SJSA1 (cell line): Measurements from ENCODE around the gene SPDYE2. TPM values are rescaled to one million over a fixed set of nuclear protein-coding genes. Genes with fewer than 3 reads are reported as not detected.
"Not testable (repeated sequence)": the region's sequence is repeated elsewhere in the genome, so short reads cannot be mapped to it uniquely, and the experiment has no call there.

Experiments used
- DNase-seq, 2 experiments: peaks; one replicate each; pipeline ENCODE4 v3.0.0-alpha.2; 2015 to 2020; ENCODE audit warnings: low spot score in 2 of 2, low read depth in 1 of 2
- H3K27ac ChIP-seq: fragments of 250-450 bp; sonication (Bioruptor Pico); 2 replicates; pipeline ENCODE4 v1.5.1; 2020; ENCODE audit warnings: mild to moderate bottlenecking, moderate library complexity
- H3K27me3 ChIP-seq: fragments of 250-450 bp; sonication (Bioruptor Pico); replicated peaks from 2 replicates; pipeline ENCODE4 v1.5.1; 2020; ENCODE audit warnings: mild to moderate bottlenecking, moderate library complexity
- H3K36me3 ChIP-seq: fragments of 250-450 bp; sonication (Bioruptor Pico); 2 replicates; pipeline ENCODE4 v1.5.1; 2020; ENCODE audit warnings: mild to moderate bottlenecking
- H3K4me1 ChIP-seq: fragments of 250-450 bp; sonication (Bioruptor Pico); replicated peaks from 2 replicates; pipeline ENCODE4 v1.6.1; 2021; ENCODE audit warnings: mild to moderate bottlenecking
- H3K4me3 ChIP-seq: fragments of 250-450 bp; sonication (Bioruptor Pico); 2 replicates; pipeline ENCODE4 v1.5.1; 2020; ENCODE audit warnings: mild to moderate bottlenecking
- H3K9me3 ChIP-seq: fragments of 250-450 bp; sonication (Bioruptor Pico); replicated peaks from 2 replicates; pipeline ENCODE4 v1.5.1; 2020; ENCODE audit warnings: mild to moderate bottlenecking
- total RNA-seq: library from RNA; depleted of rRNA; stranded (reverse); fragments of >200 nt; shearing (Covaris generic); gene quantifications from 2 replicates; pipeline ENCODE4 v1.2.3, GENCODE V29; 2014; rRNA removed

Gene SPDYE2
- total RNA-seq, 1 experiment from 2014 or later: not detected

DNA sequence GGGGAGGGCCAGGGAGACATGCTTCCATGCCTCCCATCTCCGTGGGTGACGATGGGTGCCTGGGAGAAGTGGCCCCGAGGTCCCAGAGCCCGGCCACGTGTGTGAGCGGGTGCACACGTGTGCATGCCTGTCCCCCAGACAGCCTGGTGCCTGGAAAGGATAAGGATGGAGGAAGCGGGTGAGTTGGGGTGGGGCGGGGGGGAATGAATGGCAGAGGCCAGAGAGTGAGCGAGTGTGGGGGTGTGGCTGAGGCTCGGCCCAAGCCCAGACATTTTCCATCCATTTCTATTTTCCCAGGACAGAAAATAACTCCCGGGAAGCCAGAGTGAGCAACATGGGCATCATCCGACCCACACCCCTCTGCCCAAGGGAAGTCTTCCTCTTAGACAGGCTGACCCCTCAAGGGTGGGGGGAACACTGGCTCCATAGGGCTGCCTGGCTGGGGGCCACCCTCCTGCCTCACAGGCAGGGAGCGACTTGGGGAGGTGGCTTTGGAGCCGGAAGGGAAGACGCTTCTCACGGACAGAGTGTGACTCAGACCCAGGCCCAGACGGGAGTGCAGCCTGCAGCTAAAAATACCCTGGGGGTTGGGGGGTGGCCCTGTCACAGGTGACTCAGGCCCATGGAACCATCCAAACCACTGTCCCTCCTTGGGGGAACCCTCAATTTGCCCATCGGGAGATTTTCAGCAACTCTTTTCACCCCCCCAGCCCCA, 53.6 kb downstream of the SPDYE2 start:
- not testable (repeated sequence) for H3K4me3 ChIP-seq, H3K27ac ChIP-seq, H3K36me3 ChIP-seq, DNase-seq, H3K9me3 ChIP-seq, H3K4me1 ChIP-seq, H3K27me3 ChIP-seq

DNA sequence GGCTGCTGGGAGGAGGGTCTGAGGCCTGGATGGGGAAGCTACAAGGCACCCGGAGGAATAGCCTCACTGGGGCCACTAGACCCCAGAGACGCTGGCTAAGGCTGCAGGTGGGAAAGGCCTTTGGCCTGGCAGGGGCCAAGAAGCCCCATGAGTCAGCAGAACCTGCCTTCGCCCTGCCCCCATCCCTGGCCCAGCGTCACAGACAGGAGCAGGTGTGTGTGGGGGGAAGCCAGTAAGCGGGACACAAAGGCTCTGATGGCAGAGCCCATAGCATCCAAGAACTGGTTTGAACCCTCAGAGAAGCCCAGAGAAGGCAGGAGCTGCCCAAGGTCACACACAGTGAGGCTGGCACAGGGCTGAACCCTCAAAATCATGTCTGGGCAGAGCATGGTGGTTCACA, 55.8 kb downstream of the SPDYE2 start:
- H3K27me3 ChIP-seq, H3K36me3 ChIP-seq, DNase-seq, H3K9me3 ChIP-seq, H3K27ac ChIP-seq, H3K4me1 ChIP-seq, H3K4me3 ChIP-seq: not testable (repeated sequence)

DNA sequence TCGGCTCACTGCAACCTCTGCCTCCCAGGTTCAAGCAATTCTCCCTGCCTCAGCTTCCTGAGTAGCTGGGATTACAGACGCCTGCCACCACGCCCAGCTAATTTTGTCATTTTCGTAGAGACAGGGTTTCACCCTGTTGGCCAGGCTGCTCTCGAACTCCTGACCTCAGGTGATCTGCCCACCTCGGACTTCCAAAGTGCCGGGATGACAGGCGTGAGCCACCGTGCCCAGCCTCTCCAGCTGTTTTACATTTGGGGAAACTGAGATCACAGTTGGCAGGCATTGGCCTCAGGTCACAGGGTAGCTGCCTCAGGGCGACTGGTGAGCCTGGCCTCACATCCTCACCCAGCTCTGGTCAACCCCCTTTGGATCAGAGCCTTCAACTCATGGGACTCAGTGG, 58.7 kb downstream of the SPDYE2 start:
- H3K36me3 ChIP-seq, H3K27ac ChIP-seq, H3K4me1 ChIP-seq, H3K4me3 ChIP-seq, H3K9me3 ChIP-seq, H3K27me3 ChIP-seq, DNase-seq: not testable (repeated sequence)

DNA sequence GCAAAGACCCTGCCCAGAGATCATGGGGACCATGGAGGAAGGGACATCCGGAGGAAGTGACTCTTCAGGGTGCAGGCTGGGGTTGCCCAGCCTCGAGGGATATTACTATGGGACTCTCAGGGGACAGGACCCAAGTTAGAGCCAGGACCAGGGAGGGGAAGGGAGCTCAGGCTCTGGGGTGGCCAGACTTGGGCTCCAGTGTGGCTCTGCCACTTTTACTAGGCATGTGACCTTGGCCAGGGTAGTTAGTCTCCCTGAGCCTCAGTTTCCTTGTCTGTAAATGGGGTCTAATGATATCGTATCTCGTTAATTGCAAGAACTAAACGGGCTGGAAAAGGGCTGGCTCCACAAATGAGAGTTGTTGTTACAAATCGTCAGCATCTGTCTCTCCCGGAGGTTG, 59.4 kb downstream of the SPDYE2 start:
- not testable (repeated sequence) for H3K27ac ChIP-seq, H3K36me3 ChIP-seq, H3K4me3 ChIP-seq, H3K27me3 ChIP-seq, H3K4me1 ChIP-seq, H3K9me3 ChIP-seq
- peak in 1 of 2 experiments; percentile 42 for DNase-seq

DNA sequence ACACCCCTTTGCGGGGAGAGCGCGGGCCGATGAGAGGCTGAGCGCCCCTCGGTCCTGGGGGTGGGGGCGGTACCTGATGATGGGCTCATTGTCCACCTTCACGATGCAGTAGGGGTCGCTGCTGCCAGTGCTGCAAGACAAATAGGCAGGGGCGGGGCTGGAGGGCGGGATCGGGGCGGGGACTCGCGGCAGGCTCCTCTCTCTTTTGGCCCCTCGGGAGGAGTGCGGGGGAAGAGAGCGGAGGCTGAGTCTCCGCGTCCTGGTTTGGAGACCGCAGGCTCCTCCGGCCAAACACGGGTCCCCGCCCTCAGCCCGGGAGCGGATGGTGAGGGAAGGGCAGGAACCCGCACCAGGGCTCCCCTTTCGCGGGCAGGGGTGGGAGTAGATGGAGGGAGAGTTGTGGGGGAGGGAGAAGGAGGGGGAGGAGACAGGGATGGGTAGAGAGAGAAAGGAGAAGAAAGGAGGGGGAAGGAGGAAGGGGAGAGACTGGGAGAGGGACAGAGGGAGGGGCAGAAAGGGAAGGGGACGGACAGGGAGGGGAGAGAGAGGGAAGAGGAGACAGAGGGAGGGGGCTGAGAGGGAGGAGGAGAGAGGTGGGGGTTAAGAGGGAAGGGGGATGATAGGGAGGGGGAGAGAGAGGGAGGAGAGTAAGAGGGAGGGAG, 60.1 kb downstream of the SPDYE2 start:
- H3K27me3 ChIP-seq, H3K27ac ChIP-seq, DNase-seq, H3K36me3 ChIP-seq, H3K9me3 ChIP-seq, H3K4me1 ChIP-seq, H3K4me3 ChIP-seq: not testable (repeated sequence)

DNA sequence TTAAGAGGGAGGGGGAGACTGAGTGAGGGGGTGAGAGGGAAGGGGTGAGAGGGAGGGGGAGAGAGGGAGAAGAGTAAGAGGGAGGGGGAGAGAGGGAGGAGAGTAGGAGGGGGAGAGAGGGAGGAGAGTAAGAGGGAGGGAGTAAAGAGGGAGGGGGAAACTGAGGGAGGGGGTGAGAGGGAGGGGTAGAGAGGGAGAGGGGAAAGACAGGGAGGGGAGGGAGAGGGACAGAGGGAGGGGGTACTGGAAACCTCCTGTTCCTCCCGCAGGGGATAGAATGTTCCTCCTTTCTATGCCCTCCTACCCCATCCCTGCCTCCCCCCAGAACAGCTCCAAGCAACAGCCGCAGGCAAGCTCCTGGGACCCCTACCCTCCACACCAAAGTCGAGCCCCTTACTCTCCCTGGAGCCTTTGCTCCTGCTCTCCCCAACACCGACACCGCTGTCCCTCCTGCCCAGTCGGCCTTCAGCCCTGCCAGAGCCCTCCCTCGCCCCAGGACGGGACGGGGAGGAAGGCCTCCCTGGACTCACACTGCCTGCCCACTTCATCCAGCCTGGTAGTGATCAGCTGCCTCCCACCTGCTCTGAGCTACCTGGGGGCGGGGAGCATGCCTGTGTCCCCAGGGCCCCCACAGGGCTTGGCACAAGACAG, 60.8 kb downstream of the SPDYE2 start:
- peak; percentile 4 to 49 for DNase-seq
- H3K9me3 ChIP-seq, H3K36me3 ChIP-seq, H3K27me3 ChIP-seq, H3K4me3 ChIP-seq, H3K4me1 ChIP-seq, H3K27ac ChIP-seq: not testable (repeated sequence)

Other genes with a start within 250 kb of the SPDYE2 start
- gene SPDYE6, start 194.8 kb upstream of the SPDYE2 start, total RNA-seq: not detected in 2 replicates
- gene PRKRIP1, start 154.9 kb upstream of the SPDYE2 start, total RNA-seq: 29.6 and 30.7 TPM in 2 replicates
- gene ORAI2, start 117.7 kb upstream of the SPDYE2 start, total RNA-seq: 18.3 and 27.0 TPM in 2 replicates
- 26.4 and 27.4 TPM in 2 replicates for gene ALKBH4, start 86.4 kb upstream of the SPDYE2 start, total RNA-seq
- gene LRWD1, start 86.2 kb upstream of the SPDYE2 start, total RNA-seq: 43.3 and 66.3 TPM in 2 replicates
- 17.8 and 44.1 TPM in 2 replicates for gene POLR2J, start 72.3 kb upstream of the SPDYE2 start, total RNA-seq
- gene RASA4B, start 33.4 kb upstream of the SPDYE2 start, total RNA-seq: 4.0 and 9.5 TPM in 2 replicates
- gene UPK3BL2, start 7.5 kb upstream of the SPDYE2 start, total RNA-seq: 0.24 and 1.6 TPM in 2 replicates
- 15.7 and 21.3 TPM in 2 replicates for gene POLR2J3, start 21.4 kb downstream of the SPDYE2 start, total RNA-seq
- gene RASA4, start 65.5 kb downstream of the SPDYE2 start, total RNA-seq: 15.4 and 19.4 TPM in 2 replicates
- 20.9 and 21.2 TPM in 2 replicates for gene UPK3BL1, start 91.6 kb downstream of the SPDYE2 start, total RNA-seq
- gene SPDYE2B, start 99.1 kb downstream of the SPDYE2 start, total RNA-seq: not detected in 2 replicates
- gene POLR2J2, start 120.4 kb downstream of the SPDYE2 start, total RNA-seq: 1.3 and 1.4 TPM in 2 replicates
- gene FAM185A, start 197.8 kb downstream of the SPDYE2 start, total RNA-seq: 6.9 and 10.1 TPM in 2 replicates